CD4-positive, alpha-beta T cell treated with Interleukin-12 subunit alpha and Interleukin-12 subunit beta, for 1 hour (primary cell): ENCODE data around the gene DSG2.

Experiments
- DNase-seq: peaks from one replicate; pipeline ENCODE4 v3.0.0-alpha.2; 2020

Gene DSG2

DNA sequence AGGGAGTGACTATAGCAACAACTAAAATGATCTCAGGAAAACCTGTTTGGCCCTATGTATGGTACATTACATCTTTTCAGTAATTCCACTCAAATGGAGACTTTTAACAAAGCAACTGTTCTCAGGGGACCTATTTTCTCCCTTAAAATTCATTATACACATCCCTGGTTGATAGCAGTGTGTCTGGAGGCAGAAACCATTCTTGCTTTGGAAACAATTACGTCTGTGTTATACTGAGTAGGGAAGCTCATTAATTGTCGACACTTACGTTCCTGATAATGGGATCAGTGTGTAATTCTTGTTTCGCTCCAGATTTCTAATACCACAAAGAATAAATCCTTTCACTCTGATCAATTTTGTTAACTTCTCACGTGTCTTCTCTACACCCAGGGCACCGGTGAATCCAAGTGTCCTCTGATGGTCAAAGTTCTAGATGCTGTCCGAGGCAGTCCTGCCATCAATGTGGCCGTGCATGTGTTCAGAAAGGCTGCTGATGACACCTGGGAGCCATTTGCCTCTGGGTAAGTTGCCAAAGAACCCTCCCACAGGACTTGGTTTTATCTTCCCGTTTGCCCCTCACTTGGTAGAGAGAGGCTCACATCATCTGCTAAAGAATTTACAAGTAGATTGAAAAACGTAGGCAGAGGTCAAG is 94.7 kb downstream of the DSG2 start:
- DNase-seq = no peak

DNA sequence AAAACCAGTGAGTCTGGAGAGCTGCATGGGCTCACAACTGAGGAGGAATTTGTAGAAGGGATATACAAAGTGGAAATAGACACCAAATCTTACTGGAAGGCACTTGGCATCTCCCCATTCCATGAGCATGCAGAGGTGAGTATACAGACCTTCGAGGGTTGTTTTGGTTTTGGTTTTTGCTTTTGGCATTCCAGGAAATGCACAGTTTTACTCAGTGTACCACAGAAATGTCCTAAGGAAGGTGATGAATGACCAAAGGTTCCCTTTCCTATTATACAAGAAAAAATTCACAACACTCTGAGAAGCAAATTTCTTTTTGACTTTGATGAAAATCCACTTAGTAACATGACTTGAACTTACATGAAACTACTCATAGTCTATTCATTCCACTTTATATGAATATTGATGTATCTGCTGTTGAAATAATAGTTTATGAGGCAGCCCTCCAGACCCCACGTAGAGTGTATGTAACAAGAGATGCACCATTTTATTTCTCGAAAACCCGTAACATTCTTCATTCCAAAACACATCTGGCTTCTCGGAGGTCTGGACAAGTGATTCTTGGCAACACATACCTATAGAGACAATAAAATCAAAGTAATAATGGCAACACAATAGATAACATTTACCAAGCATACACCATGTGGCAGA is 97.3 kb downstream of the DSG2 start:
- DNase-seq = no peak

DNA sequence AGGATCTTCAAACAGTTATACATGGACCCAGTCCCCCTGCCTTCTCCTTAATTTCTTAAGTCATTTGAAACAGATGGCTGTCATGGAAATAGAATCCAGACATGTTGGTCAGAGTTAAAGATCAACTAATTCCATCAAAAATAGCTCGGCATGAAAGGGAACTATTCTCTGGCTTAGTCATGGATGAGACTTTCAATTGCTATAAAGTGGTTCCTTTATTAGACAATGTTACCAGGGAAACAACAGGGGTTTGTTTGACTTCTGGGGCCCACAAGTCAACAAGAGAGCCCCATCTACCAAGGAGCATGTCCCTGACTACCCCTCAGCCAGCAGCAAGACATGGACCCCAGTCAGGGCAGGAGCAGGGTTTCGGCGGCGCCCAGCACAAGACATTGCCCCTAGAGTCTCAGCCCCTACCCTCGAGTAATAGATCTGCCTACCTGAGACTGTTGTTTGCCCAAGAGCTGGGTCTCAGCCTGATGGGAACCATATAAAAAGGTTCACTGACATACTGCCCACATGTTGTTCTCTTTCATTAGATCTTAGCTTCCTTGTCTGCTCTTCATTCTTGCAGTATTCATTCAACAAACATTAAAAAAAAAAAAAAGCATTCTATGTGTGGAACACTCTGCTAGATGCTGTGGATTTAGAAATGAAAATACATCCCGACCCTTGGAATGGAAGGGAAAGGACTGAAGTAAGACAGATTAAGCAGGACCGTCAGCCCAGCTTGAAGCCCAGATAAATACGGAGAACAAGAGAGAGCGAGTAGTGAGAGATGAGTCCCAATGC is 98.3 kb downstream of the DSG2 start:
- no peak for DNase-seq

DNA sequence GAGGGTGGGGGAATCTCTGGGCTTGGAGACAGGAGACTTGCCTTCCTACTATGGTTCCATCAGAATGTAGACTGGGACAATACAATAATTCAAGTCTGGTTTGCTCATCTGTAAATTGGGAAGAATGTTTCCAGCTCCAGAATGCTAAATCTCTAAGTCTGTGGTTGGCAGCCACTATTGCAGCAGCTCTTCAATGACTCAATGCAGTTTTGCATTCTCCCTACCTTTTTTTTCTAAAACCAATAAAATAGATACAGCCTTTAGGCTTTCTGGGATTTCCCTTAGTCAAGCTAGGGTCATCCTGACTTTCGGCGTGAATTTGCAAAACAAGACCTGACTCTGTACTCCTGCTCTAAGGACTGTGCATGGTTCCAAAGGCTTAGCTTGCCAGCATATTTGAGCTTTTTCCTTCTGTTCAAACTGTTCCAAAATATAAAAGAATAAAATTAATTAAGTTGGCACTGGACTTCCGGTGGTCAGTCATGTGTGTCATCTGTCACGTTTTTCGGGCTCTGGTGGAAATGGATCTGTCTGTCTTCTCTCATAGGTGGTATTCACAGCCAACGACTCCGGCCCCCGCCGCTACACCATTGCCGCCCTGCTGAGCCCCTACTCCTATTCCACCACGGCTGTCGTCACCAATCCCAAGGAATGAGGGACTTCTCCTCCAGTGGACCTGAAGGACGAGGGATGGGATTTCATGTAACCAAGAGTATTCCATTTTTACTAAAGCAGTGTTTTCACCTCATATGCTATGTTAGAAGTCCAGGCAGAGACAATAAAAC is 100.2 kb downstream of the DSG2 start:
- DNase-seq = no peak
